Nephron (organoid): ENCODE data around the gene NKX2-8.
"Not testable (repeated sequence)": the region's sequence is repeated elsewhere in the genome, so short reads cannot be mapped to it uniquely, and the experiment has no call there.

Experiments used
- H3K27ac Mint-ChIP-seq, 3 experiments: 2 replicates each; pipeline ENCODE4 v1.8.0; 2020; ENCODE audit warnings: mixed read lengths in 3 of 3, mild to moderate bottlenecking in 2 of 3, moderate library complexity in 1 of 3
- H3K27me3 Mint-ChIP-seq: 2 replicates; pipeline ENCODE4 v1.8.0; 2021; ENCODE audit warnings: low read depth, mild to moderate bottlenecking, moderate library complexity, mixed read lengths
- H3K36me3 Mint-ChIP-seq: 2 replicates; pipeline ENCODE4 v1.8.0; 2020; ENCODE audit warnings: low read depth, mixed read lengths
- H3K4me1 Mint-ChIP-seq: 2 replicates; pipeline ENCODE4 v1.8.0; 2020; ENCODE audit warnings: mixed read lengths
- H3K4me3 Mint-ChIP-seq, 3 experiments: 2 replicates each; pipeline ENCODE4 v1.8.0; 2020; ENCODE audit warnings: mild to moderate bottlenecking in 3 of 3, mixed read lengths in 3 of 3, moderate library complexity in 2 of 3
- H3K9me3 Mint-ChIP-seq: 2 replicates; pipeline ENCODE4 v1.8.0; 2020; ENCODE audit warnings: mixed read lengths
- CTCF ChIP-seq, 3 experiments: fragments of 200-600 bp; sonication (generic); IDR thresholded peaks; one replicate each; pipeline ENCODE4 v1.5.0; 2021; ENCODE audit warnings: antibody characterized with exemption in 3 of 3; ENCODE audit not compliant: unreplicated experiment in 3 of 3

NKX2-8 gene

GRCh38 chr14:36550899-36551298 lies 31.5 kb downstream of the NKX2-8 start:
- no peaks in the 10 kb centered on the region for H3K9me3 Mint-ChIP-seq
- no peaks in the 10 kb centered on the region for H3K36me3 Mint-ChIP-seq
- no peak overlapping the region for H3K27ac Mint-ChIP-seq
- no peak overlapping the region for H3K4me3 Mint-ChIP-seq
- TF ChIP-seq CTCF (IDR thresholded peaks at IDR 0.05; ENCODE audit: unreplicated experiment in 3 of 3): no peak
- no peaks in the 10 kb centered on the region for H3K4me1 Mint-ChIP-seq
- peaks cover 23% of the 10 kb centered on the region for H3K27me3 Mint-ChIP-seq

GRCh38 chr14:36544280-36544679 lies 38.1 kb downstream of the NKX2-8 start:
- not testable (repeated sequence) for H3K4me1 Mint-ChIP-seq, H3K4me3 Mint-ChIP-seq, H3K36me3 Mint-ChIP-seq, H3K9me3 Mint-ChIP-seq, H3K27ac Mint-ChIP-seq
- H3K27me3 Mint-ChIP-seq: peaks cover 38% of the 10 kb centered on the region

GRCh38 chr14:36538051-36538450 lies 44.4 kb downstream of the NKX2-8 start:
- Mint-ChIP-seq H3K9me3 (peaks cover 22% of the 10 kb centered on the region), H3K4me1 (no peaks in the 10 kb centered on the region), H3K27ac (no peak overlapping the region), H3K27me3 (peaks cover 74% of the 10 kb centered on the region), H3K36me3 (peaks cover 5% of the 10 kb centered on the region), H3K4me3 (no peak overlapping the region)
- TF ChIP-seq CTCF (IDR thresholded peaks at IDR 0.05; ENCODE audit: unreplicated experiment in 3 of 3): no peak
